NCI-H2029 (cell line): ENCODE results near the gene TBC1D17.
"Not testable (repeated sequence)": the region's sequence is repeated elsewhere in the genome, so short reads cannot be mapped to it uniquely, and the experiment has no call there.

Experiments used
- DNase-seq: peaks from one replicate; lab custom pipeline; 2025; lab: John Stamatoyannopoulos, UW

Gene TBC1D17

DNA sequence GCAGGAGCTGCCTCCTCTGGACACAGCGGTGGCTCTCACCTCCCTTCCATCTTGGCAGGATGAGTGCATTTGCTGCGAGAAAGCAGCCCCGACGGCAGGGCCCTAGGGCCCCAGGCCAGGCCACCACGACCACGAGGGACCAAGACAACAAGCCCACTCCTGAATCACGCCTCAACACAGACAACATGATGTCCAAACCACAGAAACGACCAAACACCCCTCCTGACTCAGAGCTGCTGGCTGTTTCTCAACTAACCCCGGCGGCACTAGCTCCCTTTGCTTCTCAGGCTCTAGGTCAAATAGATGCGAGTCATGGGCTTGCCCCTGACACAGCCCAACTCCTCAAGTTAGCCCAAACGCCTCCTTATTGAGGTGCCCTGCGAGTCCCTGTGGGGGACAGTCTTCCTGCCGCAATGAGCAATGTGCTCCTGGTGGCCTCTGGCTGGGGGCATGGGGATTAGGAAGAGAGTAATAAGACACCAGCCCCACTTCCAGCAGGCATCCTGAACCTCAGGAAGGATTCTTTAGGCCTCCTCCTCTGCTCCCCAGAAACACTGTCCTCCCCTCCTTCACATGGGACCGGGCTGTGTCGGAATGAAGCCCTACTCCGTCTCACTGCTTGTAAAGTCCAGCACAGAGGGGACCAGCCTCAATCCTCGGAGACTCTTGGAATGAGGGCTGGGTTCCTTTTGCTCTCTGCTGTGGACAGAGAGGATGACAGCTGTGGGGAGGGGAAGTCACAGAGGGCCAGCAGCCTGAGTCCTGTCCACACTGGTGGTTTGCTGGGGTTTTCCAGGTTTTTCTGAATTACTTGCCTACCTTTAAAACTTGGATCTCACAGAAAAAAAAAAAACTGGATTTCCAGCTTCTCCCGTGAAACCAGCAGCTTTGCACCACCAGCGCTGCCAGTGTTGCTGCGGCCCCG lies 44.6 kb downstream of the TBC1D17 start:
- DNase-seq: no peak

DNA sequence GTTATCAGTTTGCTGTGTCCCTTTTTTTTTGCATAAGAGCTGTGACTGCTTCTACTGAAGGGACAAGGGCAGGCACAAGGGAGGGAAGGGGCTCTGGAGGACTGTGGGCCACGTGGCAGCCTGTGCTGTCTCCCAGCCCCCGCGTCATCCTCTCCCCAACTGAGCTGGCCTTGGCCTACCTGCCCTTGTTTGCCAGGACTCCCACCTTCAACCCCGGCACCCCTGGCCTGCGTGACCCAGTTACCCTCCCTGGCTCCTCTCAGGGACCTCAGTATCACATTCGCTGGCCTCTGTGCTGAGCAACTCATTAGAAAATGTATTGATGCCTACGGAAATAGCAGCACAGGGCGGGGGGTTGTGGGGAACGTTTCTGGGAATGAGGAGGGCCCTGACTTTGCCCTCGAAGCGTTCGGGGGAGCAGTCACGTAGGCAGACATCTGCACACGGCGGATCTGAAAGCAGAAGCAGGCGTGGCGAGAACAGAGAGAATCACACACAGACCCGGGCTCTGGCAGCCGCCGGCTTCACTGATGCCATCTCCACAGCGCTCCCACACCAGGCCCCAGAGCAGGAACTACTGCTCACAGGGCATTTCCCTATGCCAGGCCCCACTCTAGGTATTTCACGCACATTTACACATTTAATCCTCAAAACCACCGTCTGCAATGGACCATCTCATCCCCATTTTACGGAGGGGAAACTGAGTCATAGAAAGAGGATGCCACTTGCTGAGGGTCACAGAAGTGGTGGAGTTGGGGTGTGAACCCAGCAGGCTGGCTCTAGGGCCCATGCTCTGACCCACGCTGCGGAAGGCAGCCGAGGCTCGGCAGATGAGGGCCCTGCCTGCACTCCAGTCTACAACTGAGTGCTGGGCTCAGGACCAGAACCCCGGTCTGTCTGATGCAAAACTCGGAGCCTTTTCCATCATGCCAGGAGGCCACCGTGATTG lies 45.8 kb downstream of the TBC1D17 start:
- no peak for DNase-seq

DNA sequence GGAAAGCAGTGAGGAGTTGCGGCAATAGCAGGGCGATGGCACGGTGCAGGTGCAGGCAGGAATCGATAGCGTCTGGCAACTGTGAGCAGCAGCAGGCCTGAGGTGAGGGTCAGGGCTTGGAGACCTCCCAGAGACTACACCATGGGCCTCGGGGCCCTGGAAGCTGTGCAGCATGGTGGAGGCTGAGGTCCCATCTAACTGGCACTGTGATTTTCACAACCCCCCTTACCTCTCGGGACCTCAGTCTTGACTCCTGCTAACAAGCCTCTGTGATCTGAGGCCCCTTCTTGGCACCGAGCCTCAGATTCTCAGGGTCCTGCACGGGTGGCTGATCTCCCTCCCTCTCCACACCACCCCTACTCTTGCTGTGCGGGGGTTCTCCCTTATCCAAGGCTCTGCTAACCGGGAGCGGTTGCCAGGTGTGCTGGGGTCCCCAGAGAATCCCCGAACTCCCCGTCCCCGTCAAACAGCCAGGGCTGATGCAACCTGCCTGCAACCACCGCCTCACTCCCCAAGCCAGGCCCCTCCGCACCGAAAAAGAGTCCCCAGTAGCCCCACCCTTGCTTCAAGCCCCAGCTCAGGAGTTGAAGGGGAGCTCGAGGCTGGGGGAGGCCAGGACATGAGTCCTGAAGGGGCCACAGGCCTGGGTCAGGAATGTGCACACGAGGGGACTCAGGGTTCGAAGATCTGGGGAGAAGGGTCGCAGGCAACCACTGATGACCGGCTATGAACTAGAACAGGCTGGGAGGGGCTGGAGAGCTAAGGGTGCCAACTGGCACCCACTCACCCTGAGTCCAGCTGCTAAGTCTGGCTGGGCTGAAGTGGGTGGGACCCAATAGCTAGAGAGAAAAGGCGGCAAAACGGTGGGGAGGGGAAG lies 46.7 kb downstream of the TBC1D17 start:
- DNase-seq: no peak

DNA sequence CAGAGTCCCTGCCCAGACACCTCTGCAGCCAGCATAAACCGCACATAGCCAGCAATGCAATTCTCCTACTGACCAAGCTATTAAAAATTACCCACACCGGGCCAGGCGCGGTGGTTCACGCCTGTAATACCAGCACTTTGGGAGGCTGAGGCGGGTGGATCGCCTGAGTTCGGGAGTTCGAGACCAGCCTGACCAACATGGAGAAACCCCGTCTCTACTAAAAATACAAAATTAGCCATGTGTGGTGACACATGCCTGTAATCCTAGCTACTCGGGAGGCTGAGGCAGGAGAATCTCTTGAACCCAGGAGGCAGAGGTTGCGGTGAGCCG lies 47.3 kb downstream of the TBC1D17 start:
- DNase-seq: not testable (repeated sequence)

DNA sequence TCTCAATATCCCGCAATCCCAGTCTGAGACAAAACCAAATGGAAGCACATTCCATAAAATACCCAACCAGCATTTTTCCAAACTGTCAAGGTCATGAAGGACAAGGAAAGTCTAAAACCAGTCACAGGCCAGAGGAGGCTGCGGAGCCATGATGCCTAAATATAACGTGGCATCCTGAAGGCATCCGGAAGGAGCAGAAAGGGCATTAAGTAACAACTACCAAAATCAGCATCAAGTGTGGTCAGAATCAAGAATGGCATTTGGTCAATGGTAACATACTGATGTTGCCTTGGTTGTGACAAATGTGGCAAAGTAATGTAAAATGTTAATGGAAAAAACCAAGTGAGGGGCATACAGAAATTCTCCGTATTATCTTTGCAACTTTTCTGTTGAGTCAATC lies 48.0 kb downstream of the TBC1D17 start:
- no peak for DNase-seq

DNA sequence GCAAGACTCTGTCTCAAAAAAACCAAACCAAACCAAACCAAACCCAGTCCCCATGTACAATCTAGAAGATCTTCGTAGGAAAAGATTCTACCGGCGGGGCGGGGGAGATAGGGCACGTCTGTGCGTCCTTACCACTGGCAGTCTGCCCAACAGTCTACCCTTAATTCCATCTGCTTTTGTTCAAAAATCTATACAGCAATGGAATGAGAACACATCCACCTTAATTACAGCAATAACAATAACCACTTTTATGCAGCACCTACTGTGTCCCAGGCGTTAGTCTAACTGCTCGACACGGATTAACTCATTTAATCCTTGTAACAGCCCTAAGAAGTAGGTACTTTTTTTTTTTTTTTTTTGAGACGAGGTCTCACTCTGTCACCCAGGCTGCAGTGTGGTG lies 49.0 kb downstream of the TBC1D17 start:
- no peak for DNase-seq

DNA sequence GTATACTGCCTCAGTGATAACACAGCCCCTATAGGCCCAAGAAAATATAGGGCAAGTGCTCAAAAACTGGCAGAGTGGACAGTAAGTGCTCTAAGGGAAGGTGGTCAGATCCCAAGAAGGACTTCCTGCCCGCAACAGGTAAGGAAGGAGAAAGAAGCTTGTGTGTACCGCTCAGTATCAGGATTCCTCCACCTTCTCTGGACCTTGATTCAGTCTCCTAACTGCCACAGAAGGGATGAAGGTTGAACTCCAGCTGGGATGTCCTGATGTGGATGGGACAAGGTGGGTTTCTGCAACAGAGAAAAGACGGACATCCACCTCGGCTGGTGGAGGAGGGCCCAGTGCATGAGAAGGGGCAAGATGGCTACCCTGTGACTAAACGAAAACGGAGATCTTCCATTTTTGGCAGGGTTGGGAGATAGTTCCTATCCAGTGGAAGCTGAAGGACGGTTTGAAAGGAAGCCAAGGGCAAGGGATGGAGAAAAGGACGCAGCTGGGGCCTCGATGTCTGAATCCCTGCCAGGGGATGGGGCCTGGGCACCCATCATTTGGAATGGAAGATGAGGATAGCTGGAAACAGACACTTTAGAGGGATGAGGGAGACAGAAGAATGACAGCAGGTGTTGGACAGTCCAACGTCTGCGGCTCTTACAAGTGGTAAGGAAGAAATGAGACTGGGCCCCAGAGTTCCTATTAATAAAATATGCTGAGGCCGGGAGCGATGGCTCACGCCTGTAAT lies 50.2 kb downstream of the TBC1D17 start:
- DNase-seq: no peak

DNA sequence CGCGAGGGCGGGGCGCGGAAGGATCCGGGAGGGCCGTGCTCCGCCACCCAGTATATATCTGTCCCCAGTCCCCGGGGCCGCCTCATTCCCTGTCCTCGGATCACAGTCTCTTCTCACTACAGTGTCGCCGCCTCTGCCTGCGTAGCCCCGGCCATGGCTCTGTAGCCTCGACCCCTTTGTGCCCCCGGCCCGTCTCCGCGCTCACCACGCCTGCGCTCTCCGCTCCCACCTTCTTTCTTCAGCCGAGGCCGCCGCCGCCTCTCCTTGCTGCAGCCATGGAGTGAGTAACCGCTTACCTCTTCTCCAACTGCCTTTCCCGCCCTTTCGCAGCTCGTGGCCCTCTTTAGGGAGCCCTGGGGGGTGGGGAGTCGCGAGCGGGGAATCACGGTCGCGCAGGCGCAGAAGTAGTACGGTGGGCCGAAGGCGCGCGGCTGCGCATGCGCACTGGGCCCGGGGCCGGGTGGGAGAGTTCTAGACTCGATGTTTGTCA lies 51.7 kb downstream of the TBC1D17 start, which contains the start of the genes ATF5 and NUP62:
Gene ATF5 (plus strand): TSS at position 85 of the 490 bp plus-strand sequence. CDS start 1,646 bp downstream, outside the sequence.
Gene NUP62 (minus strand): TSS at position 384 of the 490 bp plus-strand sequence. CDS start 19,697 bp downstream, outside the sequence.
- peak; percentile 91 for DNase-seq

DNA sequence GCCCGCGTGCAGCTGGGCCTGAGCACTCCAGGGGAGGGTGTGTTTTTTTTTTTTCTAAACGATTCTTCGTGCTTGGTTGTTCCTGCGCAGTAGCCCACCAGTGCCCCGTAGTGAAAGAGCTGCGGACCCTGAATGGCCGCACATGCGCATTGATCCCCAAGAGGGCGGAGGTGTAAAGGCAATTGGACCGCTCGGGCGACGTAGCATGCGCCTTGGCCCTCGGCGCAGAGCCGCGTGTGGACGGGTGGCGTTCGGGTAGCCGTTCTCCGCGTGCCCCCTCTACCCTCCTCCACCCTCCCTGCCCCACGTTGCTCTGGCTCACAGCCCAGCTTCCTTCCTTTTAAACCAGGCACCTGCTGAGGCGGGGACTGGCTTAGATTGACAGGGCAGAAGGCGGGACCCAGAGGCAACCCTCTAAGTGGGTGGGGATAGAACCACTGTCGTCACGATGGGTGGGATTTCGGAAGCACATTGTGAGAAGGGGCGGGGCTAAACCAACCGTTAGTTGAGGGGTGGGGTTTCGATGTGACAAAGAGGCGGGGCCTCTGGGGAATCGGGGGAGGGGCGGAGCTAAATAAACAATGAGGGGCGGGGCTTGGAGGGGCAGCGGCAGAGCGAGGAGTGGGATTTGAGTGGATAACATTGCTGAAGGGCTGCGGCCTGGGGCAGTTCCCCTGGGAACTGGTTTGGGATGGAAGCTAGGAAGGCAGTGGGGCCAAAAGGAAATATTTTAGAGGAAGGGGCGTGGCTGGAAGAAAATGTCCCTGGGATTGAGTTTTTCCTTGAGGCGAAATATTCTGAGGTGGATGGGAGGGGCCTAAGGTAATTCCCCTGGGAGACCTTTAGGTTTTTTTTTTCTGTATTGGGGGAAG lies 52.3 kb downstream of the TBC1D17 start:
- DNase-seq: peak; percentile 97

DNA sequence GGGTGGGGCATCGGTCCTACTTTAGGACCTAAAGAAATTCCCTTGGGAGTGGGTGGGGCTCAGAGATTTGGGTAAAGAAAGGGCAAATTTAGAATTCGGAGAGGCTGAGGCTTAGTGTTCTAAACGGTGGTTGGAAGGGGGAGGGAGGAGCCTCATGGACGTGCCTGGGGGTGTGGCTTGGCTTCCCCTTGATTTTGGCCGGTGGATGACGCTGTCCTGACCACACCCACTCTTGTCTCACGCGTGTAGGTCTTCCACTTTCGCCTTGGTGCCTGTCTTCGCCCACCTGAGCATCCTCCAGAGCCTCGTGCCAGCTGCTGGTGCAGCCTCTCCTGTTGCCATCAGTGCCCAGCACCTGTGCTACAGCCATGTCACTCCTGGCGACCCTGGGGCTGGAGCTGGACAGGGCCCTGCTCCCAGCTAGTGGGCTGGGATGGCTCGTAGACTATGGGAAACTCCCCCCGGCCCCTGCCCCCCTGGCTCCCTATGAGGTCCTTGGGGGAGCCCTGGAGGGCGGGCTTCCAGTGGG lies 53.0 kb downstream of the TBC1D17 start:
- DNase-seq: peak; percentile 56

DNA sequence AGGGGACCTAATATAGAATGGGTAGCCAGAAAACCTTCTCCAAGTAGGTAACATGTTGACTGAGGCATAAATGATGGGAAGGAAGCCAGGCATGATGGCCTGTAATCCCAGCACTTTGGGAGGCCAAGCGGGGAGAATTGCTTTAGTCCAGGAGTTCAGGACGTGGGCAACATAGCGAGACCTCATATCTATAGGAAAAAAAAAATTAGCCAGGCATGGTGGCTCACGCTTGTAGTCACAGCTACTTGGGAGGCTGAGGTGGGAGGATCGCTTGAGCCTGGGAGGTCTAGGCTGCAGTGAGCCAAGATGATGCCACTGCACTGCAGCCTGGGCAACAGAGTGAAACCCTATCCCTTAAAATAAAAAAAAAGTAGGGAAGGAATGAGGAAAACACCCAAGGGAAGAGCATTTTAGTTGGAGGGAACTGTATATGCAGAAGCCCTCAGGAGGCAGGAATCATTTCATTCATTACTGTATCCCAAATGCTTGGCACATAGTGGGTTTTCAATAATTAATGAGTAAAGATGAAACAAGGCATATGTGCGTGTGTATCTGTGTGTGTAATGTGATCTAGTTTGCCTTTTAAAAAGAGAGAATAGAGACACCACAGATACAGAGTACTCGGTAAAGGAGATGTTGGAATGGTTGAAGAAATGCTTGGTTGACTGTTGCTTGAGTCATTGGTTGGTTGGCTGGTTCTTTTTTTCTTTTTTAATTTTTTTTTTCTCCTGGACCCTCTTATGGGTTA lies 54.0 kb downstream of the TBC1D17 start:
- no peak for DNase-seq

DNA sequence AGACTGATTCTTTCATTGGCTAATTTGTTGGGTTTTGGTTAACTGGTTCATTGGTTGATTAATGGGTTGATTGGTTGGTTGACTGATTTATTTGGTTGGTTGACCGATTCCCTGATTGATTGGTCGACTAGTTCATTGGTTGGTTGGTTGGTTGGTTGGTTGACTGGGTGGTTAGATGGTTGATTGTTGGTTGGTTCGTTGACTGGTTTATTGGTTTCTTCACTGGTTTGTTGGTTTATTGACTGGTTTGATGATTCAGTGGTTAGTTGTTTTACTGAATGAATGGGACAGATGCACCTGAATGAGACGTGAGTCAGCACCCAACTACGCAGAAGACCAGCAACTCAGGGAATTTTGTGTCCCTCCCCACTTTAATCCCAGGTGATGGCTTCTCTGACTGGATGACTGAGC lies 54.5 kb downstream of the TBC1D17 start:
- no peak for DNase-seq

DNA sequence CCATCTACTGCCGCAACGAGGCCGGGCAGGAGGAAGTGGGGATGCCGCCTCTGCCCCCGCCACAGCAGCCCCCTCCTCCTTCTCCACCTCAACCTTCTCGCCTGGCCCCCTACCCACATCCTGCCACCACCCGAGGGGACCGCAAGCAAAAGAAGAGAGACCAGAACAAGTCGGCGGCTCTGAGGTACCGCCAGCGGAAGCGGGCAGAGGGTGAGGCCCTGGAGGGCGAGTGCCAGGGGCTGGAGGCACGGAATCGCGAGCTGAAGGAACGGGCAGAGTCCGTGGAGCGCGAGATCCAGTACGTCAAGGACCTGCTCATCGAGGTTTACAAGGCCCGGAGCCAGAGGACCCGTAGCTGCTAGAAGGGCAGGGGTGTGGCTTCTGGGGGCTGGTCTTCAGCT lies 55.2 kb downstream of the TBC1D17 start:
- DNase-seq: no peak

DNA sequence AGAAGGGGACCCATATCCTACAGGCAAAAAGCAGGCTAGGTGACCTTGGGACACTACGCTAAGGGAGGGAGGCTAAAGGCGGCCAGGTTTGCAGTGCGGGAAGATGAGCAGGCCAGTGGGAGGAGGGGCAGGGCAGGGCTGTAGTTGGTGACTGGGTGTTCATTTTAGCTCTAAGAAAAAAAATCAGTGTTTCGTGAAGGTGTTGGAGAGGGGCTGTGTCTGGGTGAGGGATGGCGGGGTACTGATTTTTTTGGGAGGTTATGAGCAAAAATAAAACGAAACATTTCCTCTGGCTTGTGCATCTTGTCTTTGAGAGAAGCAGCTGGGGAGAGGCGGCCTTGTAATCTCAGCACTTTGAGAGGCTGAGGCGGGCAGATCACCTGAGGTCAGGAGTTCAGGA lies 56.1 kb downstream of the TBC1D17 start:
- DNase-seq: no peak

DNA sequence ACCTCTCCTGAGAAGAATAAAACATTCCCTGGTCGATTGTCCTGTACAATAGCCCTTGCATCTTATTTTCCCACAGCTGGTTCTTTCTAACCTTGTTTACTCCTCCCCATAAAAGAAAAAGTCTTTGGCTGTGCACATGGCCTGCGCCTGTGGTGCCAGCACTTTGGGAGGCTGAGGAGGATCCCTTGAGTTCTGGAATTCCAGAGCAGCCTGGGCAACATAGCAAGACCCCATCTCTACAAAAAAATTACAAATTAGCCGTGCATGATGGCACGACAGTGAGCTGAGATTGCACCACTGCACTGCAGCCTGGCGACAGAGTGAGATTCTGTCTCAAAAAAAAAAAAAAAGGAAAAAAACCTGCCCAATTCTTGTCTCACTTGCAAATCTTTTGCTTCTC lies 59.0 kb downstream of the TBC1D17 start:
- DNase-seq: no peak

DNA sequence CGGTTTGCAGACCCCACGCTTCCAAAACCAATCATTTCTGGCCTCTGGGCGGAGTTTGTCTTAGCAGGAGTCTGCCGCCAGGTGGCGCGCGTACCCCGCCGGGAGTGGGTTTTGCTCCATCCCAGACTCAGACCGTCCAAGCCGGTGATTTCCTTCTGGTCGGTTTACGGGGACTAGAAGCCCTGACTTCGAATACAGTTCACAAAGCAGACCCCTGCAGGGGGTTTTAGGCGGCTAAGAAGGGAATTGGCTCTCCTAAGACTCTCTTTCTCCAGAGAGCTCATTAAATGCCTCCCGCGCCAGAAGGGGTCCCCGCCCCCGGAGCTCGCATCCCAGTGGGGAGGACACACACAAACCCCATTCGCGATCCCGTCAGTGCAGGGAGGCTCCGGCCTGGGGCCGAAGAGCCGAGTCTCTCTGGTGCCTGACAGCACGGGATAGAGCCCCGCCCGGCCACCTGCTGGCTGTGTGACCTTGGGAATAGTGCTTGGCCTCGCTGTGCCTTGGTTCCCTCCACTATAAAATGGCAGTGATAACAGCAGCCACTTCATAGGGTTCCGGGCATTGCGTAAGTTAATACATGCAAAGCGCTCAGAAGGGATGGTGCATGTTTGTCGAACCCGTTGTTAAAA lies 60.4 kb downstream of the TBC1D17 start:
- peak; percentile 53 for DNase-seq
